ENCODE data around the gene JMY.

JMY gene

DNA sequence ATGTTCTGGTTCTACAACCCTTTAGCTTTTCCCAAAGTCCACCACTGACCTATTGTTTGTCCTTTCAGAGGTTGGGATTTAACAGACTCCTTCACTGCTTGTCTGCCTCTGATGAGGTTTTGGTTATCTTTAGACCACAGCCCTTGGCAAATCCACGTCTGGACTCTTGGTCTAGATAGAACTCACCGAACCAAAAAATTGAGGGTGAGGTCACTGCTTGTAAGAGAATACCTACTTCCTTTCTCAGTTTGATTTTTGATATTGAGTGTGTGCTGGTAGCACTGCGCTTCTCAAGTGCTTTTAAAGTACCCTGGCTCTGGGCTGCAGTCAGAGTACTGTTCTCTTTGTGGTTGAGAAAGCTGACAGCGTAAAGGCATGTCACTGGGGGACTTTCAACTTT, 61.7 kb downstream of the JMY start:
- no peak for DNase-seq

DNA sequence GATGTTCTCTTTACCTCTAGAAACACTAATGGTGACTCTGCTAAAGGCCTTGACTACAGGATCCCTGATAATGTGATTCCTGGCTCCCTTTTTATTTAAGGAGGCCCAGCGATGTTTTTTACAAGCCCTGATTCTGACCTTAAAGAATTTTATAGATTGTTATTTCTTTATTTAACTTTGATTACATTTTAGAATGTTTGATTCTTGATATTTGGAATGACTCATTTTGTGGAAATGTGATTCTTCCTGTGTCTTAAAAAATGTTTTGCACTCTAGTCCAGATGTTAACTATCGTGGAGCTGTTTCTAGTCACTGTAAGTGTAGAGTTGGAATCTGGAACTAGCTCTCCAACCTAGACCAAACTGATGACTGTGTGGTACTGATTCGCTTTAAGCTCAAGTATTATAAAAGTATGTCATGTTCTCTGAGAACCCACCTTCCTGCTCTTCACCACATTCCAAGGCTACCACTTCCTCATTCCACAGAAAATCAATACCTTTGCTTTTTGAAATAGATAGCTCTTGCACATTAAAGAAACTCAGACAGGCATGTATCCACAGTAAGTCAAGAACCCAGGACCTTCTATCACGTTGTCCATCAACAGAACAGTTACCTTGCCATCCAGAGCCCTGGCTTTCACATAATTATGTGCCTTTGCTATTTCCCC, 65.2 kb downstream of the JMY start:
- peak; percentile 22 for DNase-seq

DNA sequence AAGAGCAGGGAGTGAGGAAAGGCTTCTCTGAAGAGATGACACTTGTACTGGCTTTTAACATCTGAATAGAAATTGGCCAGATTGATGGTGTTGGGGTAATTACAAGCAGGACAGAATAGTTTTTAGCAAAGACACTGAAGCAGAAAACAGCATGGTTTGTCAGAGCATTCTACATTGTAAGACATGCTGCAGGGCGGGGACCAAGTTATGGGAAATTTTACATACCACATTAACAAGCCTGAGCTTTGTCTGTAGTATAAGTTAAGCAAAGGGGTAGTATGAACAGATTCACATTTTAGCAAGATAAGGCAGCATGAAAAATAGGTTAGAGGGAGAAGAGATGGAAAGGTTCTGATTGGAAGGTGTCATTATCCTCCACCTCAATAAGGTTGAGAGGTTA, 66.5 kb downstream of the JMY start:
- DNase-seq = no peak

DNA sequence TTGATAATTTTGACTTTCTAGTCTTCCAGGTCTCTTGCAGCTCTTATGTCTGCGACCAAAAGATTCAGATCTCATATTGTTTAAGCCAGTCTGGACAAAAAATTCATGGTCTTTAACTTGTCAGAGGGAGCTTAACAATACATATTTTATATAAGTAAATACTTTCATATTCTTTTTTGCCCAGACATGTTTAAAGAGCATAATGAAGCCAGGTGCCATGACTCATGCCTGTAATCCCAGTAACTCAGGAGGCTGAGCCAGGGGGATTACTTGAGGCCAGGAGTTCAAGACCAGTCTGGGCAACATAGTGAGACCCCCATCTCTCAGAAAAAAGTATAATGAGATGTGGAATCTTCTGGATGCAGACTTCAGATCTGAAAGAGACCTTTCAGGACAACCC, 69.8 kb downstream of the JMY start:
- DNase-seq = no peak

DNA sequence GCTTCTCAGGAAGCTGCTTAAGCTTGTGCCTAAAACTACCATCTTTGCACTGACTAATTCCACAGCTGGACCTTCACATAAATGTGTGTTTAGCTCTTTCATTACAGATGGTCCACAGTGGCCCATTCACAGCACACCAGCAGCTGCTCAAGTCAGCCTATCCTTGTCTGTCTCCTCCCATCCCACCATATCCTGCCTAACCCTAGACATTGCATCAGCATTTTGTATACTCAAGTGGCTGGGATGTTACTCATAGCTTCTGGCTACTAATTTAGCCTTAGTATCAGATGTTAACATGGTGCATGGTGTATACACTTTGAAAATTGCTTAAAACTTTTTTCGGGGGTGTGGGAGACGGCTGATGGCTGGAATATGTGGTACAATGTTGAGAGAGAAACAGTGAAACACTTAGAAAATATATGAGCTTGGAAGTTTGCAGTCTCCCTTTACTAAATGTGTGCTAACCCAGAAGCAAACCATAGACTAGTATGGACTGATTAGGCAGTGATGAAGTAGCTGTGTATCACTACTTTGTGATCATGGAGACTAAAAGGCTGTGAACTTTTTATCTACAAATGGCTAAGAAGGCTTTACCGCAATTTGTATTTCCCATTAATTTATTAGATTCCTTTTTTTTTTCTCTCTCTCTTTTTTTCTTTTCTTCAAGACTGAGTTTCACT, 83.1 kb downstream of the JMY start:
- peak; percentile 86 for DNase-seq

DNA sequence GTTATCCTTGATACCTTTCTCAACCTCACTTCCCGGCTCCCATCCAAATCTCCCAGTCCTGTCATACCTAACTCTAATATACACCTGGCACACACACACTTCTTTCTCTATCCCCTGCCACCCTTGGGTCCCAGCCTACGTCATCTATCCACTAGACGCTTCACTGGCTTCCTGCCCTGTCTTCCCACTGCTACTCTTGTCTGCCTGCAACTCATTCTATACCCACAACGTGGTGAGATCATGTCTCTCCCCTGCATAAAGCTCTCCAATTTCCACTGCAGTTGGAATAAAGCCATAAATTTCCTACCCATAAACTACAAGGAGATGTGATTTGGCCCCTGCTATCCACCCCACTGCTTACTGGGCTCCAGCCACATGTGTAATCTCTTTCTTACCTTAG, 93.5 kb downstream of the JMY start:
- DNase-seq = no peak

DNA sequence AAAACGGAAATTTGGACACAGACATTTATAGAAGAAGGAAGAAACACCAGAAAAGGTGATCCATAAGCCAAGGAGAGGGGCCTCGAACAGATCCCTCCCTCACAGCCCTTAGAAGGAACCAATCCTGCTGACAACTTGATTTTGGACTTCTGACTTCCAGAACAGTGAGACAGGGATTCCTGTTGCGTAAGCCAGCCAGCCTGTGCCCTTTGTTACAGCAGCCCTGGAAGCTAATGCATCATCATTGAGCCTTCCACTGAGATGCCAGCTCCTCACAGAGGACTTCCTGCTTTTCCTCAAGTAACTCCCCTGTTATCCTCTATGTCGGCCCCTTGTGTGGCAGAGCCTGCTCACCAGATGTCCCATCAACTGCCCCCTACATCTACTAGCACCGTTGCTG, 94.1 kb downstream of the JMY start:
- no peak for DNase-seq

DNA sequence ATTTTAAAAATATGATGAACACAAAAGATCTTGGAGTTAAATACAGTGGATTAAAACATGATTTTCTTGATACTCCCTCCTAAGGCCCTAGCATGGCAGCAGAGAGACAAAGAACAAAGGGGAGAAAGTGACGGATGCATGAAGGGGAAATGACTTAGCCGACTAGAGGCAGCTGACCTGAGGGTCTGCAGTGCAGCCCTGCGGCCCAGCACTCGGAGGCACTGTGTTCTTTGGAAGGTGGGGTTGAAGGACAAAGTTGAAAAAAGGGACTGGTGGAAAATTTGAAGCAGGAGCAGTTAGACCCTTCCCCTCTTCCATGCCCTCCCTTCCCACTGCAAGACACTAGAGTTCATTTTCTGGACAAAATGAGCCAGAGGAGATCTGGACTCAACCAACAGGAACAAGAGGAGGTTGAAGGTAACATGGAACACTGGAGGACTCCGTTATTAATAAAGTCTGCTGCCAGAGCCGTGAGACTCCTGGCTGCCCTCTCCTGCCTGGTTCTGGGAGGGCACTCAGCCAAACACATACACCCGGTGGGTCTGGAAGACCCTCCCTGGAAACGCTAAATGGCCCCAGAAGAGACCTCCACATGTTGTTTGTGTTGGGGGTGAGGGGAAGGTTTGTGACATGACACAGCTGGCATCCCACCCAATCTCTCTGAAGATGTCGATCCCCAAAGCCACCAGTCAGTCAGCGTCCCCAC, 98.1 kb downstream of the JMY start:
- no peak for DNase-seq

DNA sequence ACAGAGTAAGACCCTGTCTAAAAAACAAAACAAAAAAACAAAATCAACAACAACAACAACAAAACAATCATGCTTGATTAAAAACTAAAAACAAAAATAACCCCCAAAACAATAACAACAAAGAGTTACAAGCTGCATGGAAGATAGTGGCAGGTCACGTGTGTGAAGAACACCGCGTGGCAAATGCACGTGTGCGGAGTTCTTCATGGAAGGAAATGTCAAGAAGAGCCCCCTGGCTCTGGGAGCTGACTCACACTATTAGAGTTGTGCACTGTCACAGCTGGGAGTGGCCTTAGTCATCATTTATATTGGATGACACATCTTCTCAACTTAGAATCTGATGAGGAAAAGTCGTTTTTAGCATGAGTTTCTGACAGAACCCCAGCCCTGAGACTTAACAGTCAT, 110.5 kb downstream of the JMY start:
- peak; percentile 88 for DNase-seq

DNA sequence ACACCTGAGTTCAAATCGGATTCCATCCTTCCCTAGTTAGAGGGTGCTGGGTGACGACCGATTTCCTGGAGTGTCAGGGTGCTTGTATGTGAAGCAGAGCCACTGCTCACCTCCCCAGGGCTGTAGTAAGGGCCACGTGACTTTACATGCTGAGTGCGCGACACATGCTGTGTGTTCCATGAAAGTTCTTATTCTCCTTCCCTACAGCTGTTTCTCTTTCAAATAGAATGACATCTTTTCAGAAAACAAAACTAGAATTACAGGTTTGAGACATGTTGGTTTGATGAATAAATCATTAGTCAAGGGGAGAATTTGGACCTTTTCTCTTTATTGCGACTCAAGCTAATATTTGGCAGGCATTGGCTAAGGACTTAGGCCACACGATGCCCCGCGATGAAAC, 113.1 kb downstream of the JMY start:
- DNase-seq = no peak

DNA sequence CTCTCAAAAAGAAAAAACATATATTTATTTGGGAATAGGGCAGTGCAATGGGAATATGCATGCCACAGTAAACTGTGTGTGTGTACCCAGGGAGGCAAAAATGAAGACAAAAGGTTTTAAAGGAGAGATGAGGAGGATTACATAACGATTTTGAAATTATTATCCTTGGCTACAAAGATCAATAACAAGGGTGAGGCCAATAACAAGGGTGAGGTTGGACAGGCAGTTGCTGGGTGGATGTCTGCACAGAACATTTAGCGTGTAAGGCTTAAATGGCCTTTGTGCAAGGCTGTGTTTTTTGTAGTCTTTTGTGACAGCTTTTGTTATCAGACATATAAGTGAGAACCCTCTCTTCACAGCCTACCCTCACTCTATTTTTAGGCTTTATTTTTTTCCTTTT, 114.0 kb downstream of the JMY start:
- no peak for DNase-seq

DNA sequence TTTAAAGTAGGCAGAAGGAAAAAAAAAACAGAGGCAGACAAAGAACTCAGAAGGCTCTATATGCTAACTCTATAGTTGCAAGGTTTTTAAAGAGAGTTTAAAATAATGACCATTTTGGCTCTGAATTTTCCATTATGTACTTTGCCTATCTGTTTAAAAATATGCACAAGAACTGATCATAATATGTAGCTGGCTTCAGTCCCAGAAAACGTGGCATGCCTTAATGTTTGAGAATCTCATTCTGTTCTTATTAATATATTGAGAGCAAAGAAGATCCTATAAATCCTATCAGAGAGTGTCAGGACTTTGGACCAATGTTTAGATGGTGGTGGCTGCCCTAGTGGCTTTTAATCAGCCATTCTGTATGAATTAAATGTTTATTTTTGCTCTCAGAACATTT, 121.5 kb downstream of the JMY start:
- DNase-seq = peak; percentile 47

Measured in fibroblast of skin of back (primary cell).